Ascending aorta (tissue), 2 donors: ENCODE results near the gene IQCH. TPM values are rescaled to one million over a fixed set of nuclear protein-coding genes. Genes with fewer than 3 reads are reported as not detected.
A peak's percentile ranks its signal among the peaks of the same experiment; 100 is the strongest.

ENCODE experiments used
- DNase-seq, 2 donors: peaks; one replicate each; pipeline ENCODE4 v3.0.0-alpha.2; 2019; ENCODE audit warnings: low spot score in 2 of 2
- H3K27ac ChIP-seq, 2 donors: fragments of 200-600 bp; sonication (generic); one replicate each; pipeline ENCODE4 v1.5.1; 2016 to 2017; ENCODE audit warnings: mild to moderate bottlenecking in 1 of 2
- H3K27me3 ChIP-seq: fragments of 200-600 bp; sonication (generic); one replicate; pipeline ENCODE4 v1.5.1; 2017
- H3K36me3 ChIP-seq, 2 donors: fragments of 200-600 bp; sonication (generic); one replicate each; pipeline ENCODE4 v1.5.1; 2016
- H3K4me1 ChIP-seq, 2 donors: fragments of 200-600 bp; sonication (generic); one replicate each; pipeline ENCODE4 v1.5.1; 2016 to 2017; ENCODE audit warnings: mild to moderate bottlenecking in 1 of 2
- H3K4me3 ChIP-seq, 2 donors: fragments of 200-600 bp; sonication (generic); one replicate each; pipeline ENCODE4 v1.5.1; 2016 to 2017; ENCODE audit warnings: mild to moderate bottlenecking in 1 of 2
- H3K9me3 ChIP-seq, 2 donors: fragments of 200-600 bp; sonication (generic); one replicate each; pipeline ENCODE4 v1.5.1; 2016
- CTCF ChIP-seq, 3 experiments: fragments of 200-600 bp in 2 of 3; fragments of 450-650 bp in 1 of 3; sonication (generic) in 2 of 3; IDR thresholded peaks; one replicate each; pipeline ENCODE4 v1.5.1; 2016 to 2019; ENCODE audit warnings: antibody characterized with exemption in 3 of 3, mild to moderate bottlenecking in 1 of 3, moderate library complexity in 1 of 3
- intact Hi-C: fragments of 100-400 bp; cut with DNase I; formaldehyde crosslinking; loops from one replicate; pipeline ENCODE4 v1.15.1; 2023
- total RNA-seq: library from RNA; depleted of rRNA; stranded (reverse); fragments of >200 nt; gene quantifications from one replicate; pipeline ENCODE4 v1.1.0, GENCODE V29; 2016

Gene IQCH
- total RNA-seq, 1 donor from 2014 or later, result not detected

GRCh38 chr15:67296188-67296587, 41.6 kb downstream of the IQCH start:
- intact Hi-C loops, result no loop called here
- H3K4me1 ChIP-seq, result no peaks in the 10 kb centered on the region

GRCh38 chr15:67296684-67297083, 42.1 kb downstream of the IQCH start:
- no peak for DNase-seq
- H3K9me3 ChIP-seq, result no peaks in the 10 kb centered on the region
- H3K4me3 ChIP-seq, result no peak overlapping the region
- H3K36me3 ChIP-seq, result no peaks in the 10 kb centered on the region
- no peak overlapping the region for H3K27ac ChIP-seq
- intact Hi-C loops, result no loop called here
- H3K4me1 ChIP-seq, result no peaks in the 10 kb centered on the region
- H3K27me3 ChIP-seq, result no peaks in the 10 kb centered on the region
- no peak for TF ChIP-seq CTCF (IDR thresholded peaks at IDR 0.05)

More at GRCh38 chr15:67296188-67296587, 41.6 kb downstream of the IQCH start:
- H3K36me3 ChIP-seq, result no peaks in the 10 kb centered on the region
- H3K27ac ChIP-seq, result no peak overlapping the region
- H3K4me3 ChIP-seq, result no peak overlapping the region
- no peak for TF ChIP-seq CTCF (IDR thresholded peaks at IDR 0.05)
- no peaks in the 10 kb centered on the region for H3K9me3 ChIP-seq
- DNase-seq, result no peak
- no peaks in the 10 kb centered on the region for H3K27me3 ChIP-seq

- no peak overlapping the region for H3K27ac ChIP-seq
- H3K4me1 ChIP-seq, result no peaks in the 10 kb centered on the region
- no peak for TF ChIP-seq CTCF (IDR thresholded peaks at IDR 0.05)
- no peak for DNase-seq
- no peaks in the 10 kb centered on the region for H3K9me3 ChIP-seq
- H3K4me3 ChIP-seq, result no peak overlapping the region
- intact Hi-C loops, result no loop called here
- H3K36me3 ChIP-seq, result no peaks in the 10 kb centered on the region
- H3K27me3 ChIP-seq, result no peaks in the 10 kb centered on the region
Measured at GRCh38 chr15:67300266-67301025, 45.9 kb downstream of the IQCH start.

- Histone ChIP-seq H3K4me1 (no peaks in the 10 kb centered on the region), H3K36me3 (no peaks in the 10 kb centered on the region), H3K9me3 (no peaks in the 10 kb centered on the region), H3K4me3 (no peak overlapping the region), H3K27ac (no peak overlapping the region), H3K27me3 (no peaks in the 10 kb centered on the region)
- TF ChIP-seq CTCF (IDR thresholded peaks at IDR 0.05), result peak in 2 of 3 experiments; percentile 41 to 50
- DNase-seq, result no peak
- intact Hi-C loops, result loop anchor here (1.0 kb wide), 1 partner anchor 357 kb away; no protein-coding TSS in a partner anchor
Measured at GRCh38 chr15:67303490-67304363, 49.1 kb downstream of the IQCH start.

- H3K27me3 ChIP-seq, result no peaks in the 10 kb centered on the region
- H3K27ac ChIP-seq, result no peak overlapping the region
- DNase-seq, result no peak
- no peaks in the 10 kb centered on the region for H3K4me1 ChIP-seq
- intact Hi-C loops, result no loop called here
- H3K9me3 ChIP-seq, result no peaks in the 10 kb centered on the region
- no peaks in the 10 kb centered on the region for H3K36me3 ChIP-seq
- no peak overlapping the region for H3K4me3 ChIP-seq
- no peak for TF ChIP-seq CTCF (IDR thresholded peaks at IDR 0.05)
Measured at GRCh38 chr15:67304778-67305177, 50.2 kb downstream of the IQCH start.
